ENCODE measurements around the gene CGB7.
"Not testable (repeated sequence)": the region's sequence is repeated elsewhere in the genome, so short reads cannot be mapped to it uniquely, and the experiment has no call there.

- TF ChIP-seq CTCF (IDR thresholded peaks at IDR 0.05; ENCODE audit: borderline replicate concordance, extremely low read depth, low read length, poor library complexity, severe bottlenecking); EZH2 (IDR thresholded peaks at IDR 0.05; ENCODE audit: borderline replicate concordance, low read depth, low read length, severe bottlenecking): not testable (repeated sequence)
These were observed 31.9 kb downstream of the CGB7 start for GRCh38 chr19:49025599-49025998.
